PFSK-1 (cell line): ENCODE results near the gene COMT.

ENCODE experiments used
- FOXP2 ChIP-seq: optimal IDR thresholded peaks from 2 replicates; pipeline ENCODE3; 2011; ENCODE audit warnings: borderline replicate concordance, control low read depth, inconsistent platforms; ENCODE audit not compliant: insufficient read depth; ENCODE audit errors: extremely low read length, extremely low read depth
- POLR2AphosphoS5 ChIP-seq: IDR thresholded peaks from 2 replicates; pipeline ENCODE4 v1.6.1; 2012; ENCODE audit warnings: low read depth, mild to moderate bottlenecking, control low read depth, low read length, moderate library complexity
- REST ChIP-seq, 2 experiments: IDR thresholded peaks; 2 replicates each; pipeline versions ENCODE4 v1.6.1 to v1.8.0; 2011 to 2012; ENCODE audit warnings: low read depth in 2 of 2, low read length in 2 of 2, control low read depth in 1 of 2, inconsistent platforms in 1 of 2, mild to moderate bottlenecking in 1 of 2, moderate library complexity in 1 of 2; ENCODE audit not compliant: insufficient read depth in 1 of 2
- SIN3A ChIP-seq: IDR thresholded peaks from 2 replicates; pipeline ENCODE4 v1.6.1; 2012; ENCODE audit warnings: mild to moderate bottlenecking, low read length, moderate library complexity, borderline replicate concordance; ENCODE audit not compliant: insufficient read depth
- TAF1 ChIP-seq: IDR thresholded peaks from 2 replicates; pipeline ENCODE4 v1.6.1; 2012; ENCODE audit warnings: low read length, control low read depth, borderline replicate concordance; ENCODE audit not compliant: insufficient read depth

The COMT gene

GRCh38 chr22:20015971-20016733 is 74.6 kb downstream of the COMT start:
- TF ChIP-seq SIN3A (no peak), TAF1 (no peak), POLR2AphosphoS5 (no peak), REST (IDR thresholded peaks at IDR 0.05; ENCODE audit: insufficient read depth in 1 of 2, low read depth in 2 of 2, low read length in 2 of 2) (no peak), FOXP2 (no peak)

GRCh38 chr22:20016734-20017621 is 75.4 kb downstream of the COMT start, which contains the start of gene ARVCF:
Gene ARVCF (minus strand): TSS chr22:20016823. CDS start chr22:19990794, 26,029 bp downstream.
- TF ChIP-seq POLR2AphosphoS5 (no peak), SIN3A (no peak), FOXP2 (no peak), REST (IDR thresholded peaks at IDR 0.05; ENCODE audit: insufficient read depth in 1 of 2, low read depth in 2 of 2, low read length in 2 of 2) (no peak), TAF1 (no peak)

- TF ChIP-seq FOXP2 (no peak), TAF1 (no peak), POLR2AphosphoS5 (no peak), REST (IDR thresholded peaks at IDR 0.05; ENCODE audit: insufficient read depth in 1 of 2, low read depth in 2 of 2, low read length in 2 of 2) (no peak), SIN3A (no peak)
Observed at GRCh38 chr22:20017622-20017958, 76.0 kb downstream of the COMT start.

- TF ChIP-seq FOXP2 = no peak
Observed at GRCh38 chr22:20018001-20018400, 76.4 kb downstream of the COMT start.
